Lower lobe of right lung (tissue), 2 donors: Measurements from ENCODE around the gene DVL1. TPM values are rescaled to one million over a fixed set of nuclear protein-coding genes. Genes with fewer than 3 reads are reported as not detected.

ENCODE experiments used
- ATAC-seq, 2 donors: fragments of 200-7000 bp; cut with Tn5 transposase; one replicate each; pipeline ENCODE4 v1.9.1; 2020 to 2022; ENCODE audit warnings: mild to moderate bottlenecking in 2 of 2, moderate library complexity in 2 of 2
- DNase-seq: peaks from one replicate; pipeline ENCODE4 v3.0.0-alpha.2; 2020
- H3K27ac ChIP-seq: fragments of 200-600 bp; one replicate; pipeline ENCODE4 v1.8.0; 2022
- H3K27me3 ChIP-seq: fragments of 200-600 bp; one replicate; pipeline ENCODE4 v1.8.0; 2022; ENCODE audit warnings: low read depth
- H3K36me3 ChIP-seq: fragments of 200-600 bp; one replicate; pipeline ENCODE4 v1.8.0; 2022; ENCODE audit warnings: mild to moderate bottlenecking
- H3K4me1 ChIP-seq: fragments of 200-600 bp; one replicate; pipeline ENCODE4 v1.8.0; 2022
- H3K4me3 ChIP-seq: fragments of 200-600 bp; one replicate; pipeline ENCODE4 v1.8.0; 2022; ENCODE audit warnings: mild to moderate bottlenecking
- H3K9me3 ChIP-seq: fragments of 200-600 bp; one replicate; pipeline ENCODE4 v1.8.0; 2022
- CTCF ChIP-seq: fragments of 200-600 bp; IDR thresholded peaks from one replicate; pipeline ENCODE4 v1.8.0; 2022; ENCODE audit warnings: antibody characterized with exemption, mild to moderate bottlenecking
- intact Hi-C: fragments of 100-400 bp; cut with DNase I; formaldehyde crosslinking; loops from one replicate; pipeline ENCODE4 v1.11.0; 2022
- total RNA-seq: library from RNA; stranded (reverse); fragmentation: NEBNext Ultra II Directional; extraction: Animal tissue kit (Norgen Biotek cat#: 25700); gene quantifications from one replicate; pipeline ENCODE4 v1.2.1, GENCODE V29; 2021
- donor health status: DM: no; HTN: yes; CAD: no; lungs with severe emphysema.

Gene DVL1
- total RNA-seq, 1 donor from 2014 or later: 60.4 TPM

- TF ChIP-seq CTCF: no peak
- Histone ChIP-seq H3K4me3 (peak overlapping the region; percentile 93), H3K9me3 (no peaks in the 10 kb centered on the region), H3K27me3 (no peaks in the 10 kb centered on the region), H3K27ac (peak overlapping the region; percentile 93), H3K4me1 (peaks cover 46% of the 10 kb centered on the region), H3K36me3 (peaks cover 23% of the 10 kb centered on the region)
- ATAC-seq (no peak), DNase-seq (no peak)
- intact Hi-C loops: no loop called here
Observed at GRCh38 chr1:1306661-1307260, 42.5 kb downstream of the DVL1 start.

DNA sequence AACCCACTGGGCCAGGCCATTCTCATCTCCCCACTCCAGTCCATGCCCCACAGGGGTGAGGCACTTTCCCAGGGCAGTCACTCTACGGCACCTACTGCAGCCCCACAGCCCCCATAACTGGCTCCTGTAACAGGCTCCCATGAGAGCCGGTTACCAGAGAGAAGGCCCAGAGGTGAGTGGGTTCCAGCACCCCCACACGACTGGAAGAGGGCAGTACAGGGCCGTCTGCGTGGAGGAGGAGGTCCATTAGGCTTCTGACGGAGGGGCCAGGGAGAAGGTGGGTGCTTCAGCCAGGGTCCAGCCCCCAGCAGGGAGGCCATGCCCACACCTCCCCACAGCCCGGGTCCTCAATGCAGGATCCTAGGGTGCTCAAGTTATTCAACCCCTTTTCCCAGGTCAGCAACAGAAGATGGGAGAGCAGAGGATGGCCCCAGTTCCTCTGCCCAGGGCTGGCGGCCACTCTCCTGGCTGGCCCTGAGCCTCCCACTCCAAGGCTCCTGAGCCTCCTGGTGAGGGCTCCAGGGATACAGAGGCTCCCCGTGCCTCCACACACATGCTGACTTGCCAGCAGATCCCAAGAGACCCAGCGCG, 43.1 kb downstream of the DVL1 start:
- Histone ChIP-seq H3K36me3 (peaks cover 17% of the 10 kb centered on the region), H3K4me1 (peaks cover 46% of the 10 kb centered on the region), H3K27me3 (no peaks in the 10 kb centered on the region), H3K27ac (peak overlapping the region; percentile 64), H3K9me3 (no peaks in the 10 kb centered on the region), H3K4me3 (peak overlapping the region; percentile 93)
- no peak for TF ChIP-seq CTCF
- intact Hi-C loops: no loop called here
- ATAC-seq: no peak
- DNase-seq: no peak

GRCh38 chr1:1305300-1306069, 43.7 kb downstream of the DVL1 start:
- Histone ChIP-seq H3K4me3 (peak overlapping the region; percentile 93), H3K9me3 (no peaks in the 10 kb centered on the region), H3K4me1 (peaks cover 46% of the 10 kb centered on the region), H3K27ac (peak overlapping the region; percentile 64), H3K36me3 (peaks cover 10% of the 10 kb centered on the region), H3K27me3 (no peaks in the 10 kb centered on the region)
- DNase-seq: peak; percentile 66
- intact Hi-C loops: no loop called here
- ATAC-seq: peak; percentile 2 to 5
- no peak for TF ChIP-seq CTCF

- H3K36me3 ChIP-seq: peaks cover 8% of the 10 kb centered on the region
- H3K9me3 ChIP-seq: no peaks in the 10 kb centered on the region
- H3K4me1 ChIP-seq: peaks cover 42% of the 10 kb centered on the region
- intact Hi-C loops: no loop called here
- TF ChIP-seq CTCF: no peak
- H3K27me3 ChIP-seq: no peaks in the 10 kb centered on the region
- peak; percentile 69 for DNase-seq
- peak overlapping the region; percentile 93 for H3K4me3 ChIP-seq
- peak overlapping the region; percentile 64 for H3K27ac ChIP-seq
- no peak for ATAC-seq
Observed at GRCh38 chr1:1304331-1305299, 44.6 kb downstream of the DVL1 start.

- Histone ChIP-seq H3K27me3 (no peaks in the 10 kb centered on the region), H3K4me3 (no peak overlapping the region), H3K4me1 (peaks cover 34% of the 10 kb centered on the region), H3K36me3 (peaks cover 7% of the 10 kb centered on the region), H3K27ac (no peak overlapping the region), H3K9me3 (no peaks in the 10 kb centered on the region)
- no peak for DNase-seq
- no peak for ATAC-seq
- no peak for TF ChIP-seq CTCF
- intact Hi-C loops: no loop called here
Observed at GRCh38 chr1:1303736-1304135, 45.5 kb downstream of the DVL1 start.
